ENCODE data around the gene CLPTM1L.

DNA sequence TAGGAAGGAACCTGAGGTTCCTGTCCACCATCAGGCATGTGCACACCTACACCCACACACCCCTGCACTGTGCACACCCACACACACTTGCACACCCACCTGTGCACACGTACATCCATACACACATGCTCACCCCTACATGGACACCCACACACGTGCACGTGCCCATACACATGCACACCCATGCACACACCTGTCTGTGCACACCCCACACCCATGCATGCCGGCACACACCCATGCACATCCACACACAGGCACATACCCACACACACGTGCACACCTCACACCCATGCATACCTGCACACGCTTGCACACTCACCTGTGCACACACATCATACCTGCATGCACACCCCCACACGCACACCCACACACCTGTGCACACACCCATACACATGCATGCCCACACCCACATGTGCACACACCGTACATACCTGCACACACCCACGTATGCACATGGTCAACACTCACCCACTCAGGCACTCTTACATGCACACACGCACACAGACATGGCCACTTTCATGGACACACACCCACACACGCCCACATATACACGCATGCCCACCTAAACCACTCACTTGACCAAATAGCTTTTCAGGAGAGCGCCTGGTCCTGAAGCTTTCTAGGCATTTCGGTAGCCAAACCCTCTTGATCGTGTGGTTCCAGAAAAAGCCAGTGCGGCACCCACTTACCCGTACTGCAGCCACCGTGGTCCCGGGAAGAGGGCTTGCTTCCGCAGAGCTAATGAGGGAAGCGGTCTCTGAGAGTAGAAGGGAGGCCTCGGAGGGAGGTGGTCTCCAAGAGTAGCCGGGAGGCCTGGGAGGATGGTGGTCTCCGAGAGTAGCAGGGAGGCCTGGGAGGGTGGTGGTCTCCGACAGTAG, 36.7 kb upstream of the CLPTM1L start:
- TF ChIP-seq, protein P1, sequence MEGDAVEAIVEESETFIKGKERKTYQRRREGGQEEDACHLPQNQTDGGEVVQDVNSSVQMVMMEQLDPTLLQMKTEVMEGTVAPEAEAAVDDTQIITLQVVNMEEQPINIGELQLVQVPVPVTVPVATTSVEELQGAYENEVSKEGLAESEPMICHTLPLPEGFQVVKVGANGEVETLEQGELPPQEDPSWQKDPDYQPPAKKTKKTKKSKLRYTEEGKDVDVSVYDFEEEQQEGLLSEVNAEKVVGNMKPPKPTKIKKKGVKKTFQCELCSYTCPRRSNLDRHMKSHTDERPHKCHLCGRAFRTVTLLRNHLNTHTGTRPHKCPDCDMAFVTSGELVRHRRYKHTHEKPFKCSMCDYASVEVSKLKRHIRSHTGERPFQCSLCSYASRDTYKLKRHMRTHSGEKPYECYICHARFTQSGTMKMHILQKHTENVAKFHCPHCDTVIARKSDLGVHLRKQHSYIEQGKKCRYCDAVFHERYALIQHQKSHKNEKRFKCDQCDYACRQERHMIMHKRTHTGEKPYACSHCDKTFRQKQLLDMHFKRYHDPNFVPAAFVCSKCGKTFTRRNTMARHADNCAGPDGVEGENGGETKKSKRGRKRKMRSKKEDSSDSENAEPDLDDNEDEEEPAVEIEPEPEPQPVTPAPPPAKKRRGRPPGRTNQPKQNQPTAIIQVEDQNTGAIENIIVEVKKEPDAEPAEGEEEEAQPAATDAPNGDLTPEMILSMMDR (conservative IDR thresholded peaks at IDR 0.05; ENCODE audit: low read length) = no peak
- TF ChIP-seq EZH2phosphoT487 (IDR thresholded peaks at IDR 0.05; ENCODE audit: borderline replicate concordance) = no peak

Measured in Loucy (cell line).